GM12865 (cell line): ENCODE data around the gene SPPL2B.
A peak's percentile ranks its signal among the peaks of the same experiment; 100 is the strongest.

Source experiments
- DNase-seq: peaks from one replicate; pipeline ENCODE4 v3.0.0; 2010; ENCODE audit warnings: low read depth
- H3K4me3 ChIP-seq: 2 replicates; pipeline ENCODE4 v1.5.1; 2011; ENCODE audit warnings: mild to moderate bottlenecking, low read depth, low read length, control low read depth
- TF ChIP-seq, protein P1 (sequence below): IDR thresholded peaks from 2 replicates; pipeline ENCODE4 v1.5.1; 2011; ENCODE audit warnings: low read length, control low read depth, low read depth, inconsistent platforms; ENCODE audit not compliant: insufficient read depth; ENCODE audit errors: missing control alignments

Gene SPPL2B

DNA sequence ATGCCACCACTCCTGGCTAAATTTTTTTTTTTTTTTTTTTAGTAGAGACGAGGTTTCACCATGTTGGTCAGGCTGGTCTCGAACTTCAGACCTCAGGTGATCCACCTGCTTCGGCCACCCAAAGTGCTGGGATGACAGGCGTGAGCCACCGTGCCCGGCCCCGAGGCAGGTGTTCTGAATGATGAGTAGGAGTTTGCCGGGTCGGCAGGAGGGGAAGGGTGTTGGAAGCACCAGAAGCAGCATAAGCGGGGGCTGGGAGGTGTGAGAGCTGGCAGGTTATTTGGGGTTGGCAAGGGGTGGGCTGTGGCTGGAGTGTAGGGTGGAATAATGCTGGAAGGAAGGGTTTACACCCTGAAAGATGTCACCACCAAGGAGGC lies 1.8 kb downstream of the SPPL2B start:
- no peak for DNase-seq
- TF ChIP-seq, protein P1, sequence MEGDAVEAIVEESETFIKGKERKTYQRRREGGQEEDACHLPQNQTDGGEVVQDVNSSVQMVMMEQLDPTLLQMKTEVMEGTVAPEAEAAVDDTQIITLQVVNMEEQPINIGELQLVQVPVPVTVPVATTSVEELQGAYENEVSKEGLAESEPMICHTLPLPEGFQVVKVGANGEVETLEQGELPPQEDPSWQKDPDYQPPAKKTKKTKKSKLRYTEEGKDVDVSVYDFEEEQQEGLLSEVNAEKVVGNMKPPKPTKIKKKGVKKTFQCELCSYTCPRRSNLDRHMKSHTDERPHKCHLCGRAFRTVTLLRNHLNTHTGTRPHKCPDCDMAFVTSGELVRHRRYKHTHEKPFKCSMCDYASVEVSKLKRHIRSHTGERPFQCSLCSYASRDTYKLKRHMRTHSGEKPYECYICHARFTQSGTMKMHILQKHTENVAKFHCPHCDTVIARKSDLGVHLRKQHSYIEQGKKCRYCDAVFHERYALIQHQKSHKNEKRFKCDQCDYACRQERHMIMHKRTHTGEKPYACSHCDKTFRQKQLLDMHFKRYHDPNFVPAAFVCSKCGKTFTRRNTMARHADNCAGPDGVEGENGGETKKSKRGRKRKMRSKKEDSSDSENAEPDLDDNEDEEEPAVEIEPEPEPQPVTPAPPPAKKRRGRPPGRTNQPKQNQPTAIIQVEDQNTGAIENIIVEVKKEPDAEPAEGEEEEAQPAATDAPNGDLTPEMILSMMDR, result no peak
- H3K4me3 ChIP-seq, result no peak overlapping the region

DNA sequence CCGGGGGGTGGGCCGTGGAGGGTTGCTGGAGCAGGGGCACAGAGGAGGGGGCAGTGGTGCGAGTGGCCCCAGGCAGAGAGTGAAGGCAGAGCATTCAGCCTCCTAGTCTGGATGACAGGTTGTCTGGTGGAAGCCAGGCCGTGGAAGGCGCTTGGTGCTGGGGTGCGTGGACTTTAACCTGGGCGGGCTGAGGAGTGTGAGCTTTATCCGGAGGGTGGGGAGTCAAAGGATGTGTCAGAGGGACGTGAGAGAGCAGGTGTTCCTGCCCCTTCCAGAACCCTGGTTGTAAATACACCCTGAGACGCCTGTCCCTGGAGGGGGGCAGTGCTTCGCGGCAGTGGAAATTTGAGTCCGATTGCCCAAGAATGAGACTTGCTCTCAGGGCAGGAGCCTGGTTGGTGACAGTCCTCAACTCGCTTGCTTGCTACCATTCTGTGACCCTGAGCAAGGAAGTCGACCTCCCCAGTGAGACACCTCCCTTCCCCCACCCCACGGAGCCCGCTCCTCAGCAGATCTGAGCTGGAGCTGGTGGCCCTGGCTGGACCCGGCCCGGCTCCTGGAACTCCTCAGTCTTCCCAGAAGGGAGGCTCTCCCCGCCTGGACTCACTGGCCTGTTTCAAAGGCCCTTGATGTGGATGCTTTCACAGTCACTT lies 2.3 kb downstream of the SPPL2B start:
- no peak for DNase-seq
- H3K4me3 ChIP-seq, result no peak overlapping the region
- TF ChIP-seq, protein P1, result no peak

DNA sequence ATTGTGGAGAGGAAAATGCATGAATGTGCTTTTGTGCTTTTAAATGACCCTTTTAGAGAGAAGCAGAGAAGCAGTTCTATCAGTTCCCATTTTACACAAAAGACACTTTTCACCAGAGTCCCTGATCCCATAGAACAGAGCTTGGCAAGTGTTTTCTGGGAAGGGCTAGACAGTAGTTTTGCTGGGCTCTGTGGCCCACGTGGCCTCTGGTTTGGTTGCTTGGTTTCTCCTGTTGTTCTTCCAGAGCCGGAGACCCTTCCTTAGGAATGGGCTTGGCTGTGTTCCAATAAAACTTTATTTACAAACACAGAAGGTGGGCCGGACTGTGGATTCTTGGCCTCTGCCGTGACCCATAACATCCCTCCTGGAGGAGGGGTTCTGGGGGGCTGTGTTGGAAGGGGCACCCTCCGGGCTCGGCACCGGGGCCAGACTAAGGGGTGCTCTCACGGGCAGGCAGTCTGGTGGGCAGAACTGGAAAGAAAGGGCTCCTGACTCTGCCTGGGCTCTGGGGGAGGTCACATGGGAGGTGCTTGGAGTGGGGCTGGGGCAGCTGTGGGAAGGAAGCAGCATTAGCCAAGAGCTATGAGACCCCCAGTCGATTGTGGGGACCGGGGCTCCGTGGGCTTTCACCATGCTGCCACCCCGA lies 3.2 kb downstream of the SPPL2B start:
- DNase-seq, result no peak

DNA sequence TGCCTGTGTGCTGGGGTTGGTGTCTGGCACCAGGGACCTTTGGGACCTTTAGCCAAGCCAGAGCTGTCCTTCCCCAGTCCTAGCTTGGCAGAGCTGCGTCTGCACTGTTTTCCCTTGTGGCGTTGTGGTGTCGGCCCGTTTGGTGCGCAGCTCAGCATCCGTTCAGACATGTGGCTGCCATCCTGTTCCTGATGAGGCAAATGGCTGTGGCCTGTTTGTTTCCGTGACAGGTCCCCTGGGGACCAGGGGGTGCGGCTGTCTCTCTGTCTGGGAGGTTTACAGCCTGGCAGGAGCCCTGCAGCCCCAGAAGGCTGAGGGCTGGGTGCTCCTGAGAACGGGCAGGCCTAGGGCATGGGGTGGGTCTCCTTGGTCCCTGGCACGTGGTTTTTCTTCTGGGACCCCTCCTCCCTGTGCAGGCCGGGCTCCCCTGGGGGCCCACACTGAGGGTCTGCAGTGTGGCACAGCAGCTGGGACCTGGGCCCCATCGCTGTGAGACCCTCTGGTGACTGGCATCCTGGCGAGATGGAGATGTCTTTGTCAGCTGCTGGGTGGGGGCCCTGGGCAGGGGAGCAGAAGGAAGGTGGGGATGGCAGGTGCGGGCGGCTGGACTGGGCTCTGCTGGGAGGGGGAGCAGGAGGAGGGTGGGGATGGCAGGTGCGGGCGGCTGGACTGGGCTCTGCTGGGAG lies 4.0 kb downstream of the SPPL2B start:
- peak overlapping the region; percentile 41 for H3K4me3 ChIP-seq
- TF ChIP-seq, protein P1, result no peak
- DNase-seq, result peak; percentile 89

More for the DNA sequence above, 3.2 kb downstream of the SPPL2B start:
- H3K4me3 ChIP-seq, result peak overlapping the region; percentile 41
- TF ChIP-seq, protein P1, result no peak

DNA sequence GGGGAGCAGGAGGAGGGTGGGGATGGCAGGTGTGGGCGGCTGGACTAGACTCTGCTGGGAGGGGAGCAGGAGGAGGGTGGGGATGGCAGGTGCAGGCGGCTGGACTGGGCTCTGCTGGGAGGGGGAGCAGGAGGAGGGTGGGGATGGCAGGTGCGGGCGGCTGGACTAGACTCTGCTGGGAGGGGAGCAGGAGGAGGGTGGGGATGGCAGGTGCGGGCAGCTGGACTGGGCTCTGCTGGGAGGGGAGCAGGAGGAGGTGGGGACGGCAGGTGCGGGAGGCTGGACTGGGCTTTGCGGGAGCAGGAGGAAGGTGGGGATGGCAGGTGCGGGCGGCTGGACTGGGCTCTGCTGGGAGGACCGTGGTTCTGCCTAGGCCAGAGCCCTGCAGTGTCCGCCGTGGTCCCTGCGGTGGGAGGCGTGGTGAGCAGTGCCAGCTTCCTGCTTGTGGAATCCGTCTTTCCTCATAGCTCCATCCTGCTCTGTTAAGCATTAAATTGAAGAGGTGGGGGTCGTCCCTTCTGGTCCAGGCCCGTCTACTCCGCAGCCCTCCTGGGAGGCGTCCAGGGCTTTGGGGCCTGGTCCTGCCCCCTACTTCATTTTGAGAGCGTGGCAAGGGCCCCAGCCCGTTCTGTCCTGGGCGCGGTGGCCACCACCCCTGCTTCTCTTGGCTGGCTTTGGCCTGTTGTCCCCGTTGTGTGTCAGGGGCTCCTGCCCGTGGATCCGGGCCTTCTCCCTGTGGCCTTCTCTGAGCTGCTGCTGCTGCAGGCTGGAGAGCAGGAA lies 4.7 kb downstream of the SPPL2B start:
- TF ChIP-seq, protein P1, result no peak
- DNase-seq, result no peak
- H3K4me3 ChIP-seq, result no peak overlapping the region

DNA sequence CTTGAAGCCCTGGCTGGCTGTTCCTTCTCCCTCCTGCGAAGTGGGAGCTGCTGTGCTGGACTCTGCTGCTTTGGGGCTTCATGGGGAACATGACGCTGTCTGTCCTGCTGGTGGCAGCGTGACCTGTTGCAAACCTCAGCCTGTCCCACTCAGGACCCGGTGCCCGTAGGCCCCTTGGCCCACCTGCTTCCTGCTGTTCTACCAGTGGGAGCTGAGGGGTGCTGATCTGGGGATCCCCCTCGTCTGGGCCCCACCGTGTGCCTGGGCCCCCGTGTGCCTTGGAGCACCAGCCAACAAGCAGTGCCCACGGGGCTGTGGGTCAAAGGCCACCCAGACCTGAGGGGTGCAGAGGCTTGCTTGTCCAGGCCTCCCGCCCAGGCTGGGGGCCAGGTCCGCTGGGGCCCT lies 5.3 kb downstream of the SPPL2B start:
- TF ChIP-seq, protein P1, result no peak
- no peak overlapping the region for H3K4me3 ChIP-seq
- DNase-seq, result no peak
